Prostate gland (tissue), 2 donors: ENCODE measurements around the gene ISOC2. TPM values are rescaled to one million over a fixed set of nuclear protein-coding genes. Genes with fewer than 3 reads are reported as not detected.
A peak's percentile ranks its signal among the peaks of the same experiment; 100 is the strongest.
"Not testable (repeated sequence)": the region's sequence is repeated elsewhere in the genome, so short reads cannot be mapped to it uniquely, and the experiment has no call there.

ENCODE experiments used
- DNase-seq: peaks from one replicate; pipeline ENCODE4 v3.0.0-alpha.2; 2019; ENCODE audit warnings: low spot score
- H3K27ac ChIP-seq, 2 donors: fragments of 200-600 bp; sonication (generic); 2 replicates each; pipeline ENCODE4 v1.5.1; 2017 to 2019
- H3K27me3 ChIP-seq: fragments of 200-600 bp; sonication (generic); replicated peaks from 2 replicates; pipeline ENCODE4 v1.5.1; 2019; ENCODE audit not compliant: insufficient read depth
- H3K36me3 ChIP-seq, 2 donors: fragments of 200-600 bp; sonication (generic); 1 replicate in 1 of 2; 2 replicates in 1 of 2; pipeline versions ENCODE4 v1.5.1 to v1.8.1; 2017 to 2019
- H3K4me1 ChIP-seq: fragments of 200-600 bp; sonication (generic); replicated peaks from 2 replicates; pipeline ENCODE4 v1.5.1; 2019
- H3K4me3 ChIP-seq, 2 donors: fragments of 200-600 bp; sonication (generic); 2 replicates each; pipeline ENCODE4 v1.5.1; 2017 to 2019
- H3K9me3 ChIP-seq: fragments of 200-600 bp; sonication (generic); 2 replicates; pipeline ENCODE4 v1.5.1; 2017
- CTCF ChIP-seq, 4 experiments: fragments of 200-600 bp in 2 of 4; fragments of 450-650 bp in 2 of 4; sonication (generic) in 2 of 4; IDR thresholded peaks; 1 replicate in 3 of 4; 2 replicates in 1 of 4; pipeline ENCODE4 v1.5.1; 2016 to 2019; ENCODE audit warnings: antibody characterized with exemption in 4 of 4, mild to moderate bottlenecking in 2 of 4, moderate library complexity in 2 of 4
- POLR2A ChIP-seq: fragments of 450-650 bp; IDR thresholded peaks from one replicate; pipeline ENCODE4 v1.6.1; 2016; ENCODE audit warnings: antibody characterized with exemption, mild to moderate bottlenecking
- POLR2AphosphoS5 ChIP-seq: sonication (generic); formaldehyde crosslinking; IDR thresholded peaks from one replicate; pipeline ENCODE4 v1.6.1; 2017; ENCODE audit warnings: antibody characterized with exemption
- WGBS: methylation state at CpG from one replicate; pipeline ENCODE4 v1.1.5; 2018; 5-methylcytosine and 5-hydroxymethylcytosine counted together
- intact Hi-C: fragments of 100-400 bp; cut with DNase I; formaldehyde crosslinking; loops from one replicate; pipeline ENCODE4 v1.14.2; 2022
- total RNA-seq, 2 donors: library from RNA; depleted of rRNA; stranded (reverse); fragments of >200 nt; gene quantifications; one replicate each; pipeline ENCODE4 v1.1.0, GENCODE V29; 2016

The ISOC2 gene
- total RNA-seq, 2 donors from 2014 or later = 85.1 to 117 TPM

GRCh38 chr19:55419103-55419502, 42.3 kb downstream of the ISOC2 start:
- H3K27me3 ChIP-seq = no peaks in the 10 kb centered on the region
- no peak overlapping the region for H3K4me3 ChIP-seq
- WGBS = 68% methylated on average over 5 of the region's 5 CpGs
- TF ChIP-seq POLR2AphosphoS5 (no peak), CTCF (IDR thresholded peaks at IDR 0.05) (no peak), POLR2A (no peak)
- intact Hi-C loops = loop anchor here (5.0 kb wide), 1 partner anchor 277 kb away; no protein-coding TSS in a partner anchor
- H3K36me3 ChIP-seq = no peaks in the 10 kb centered on the region
- no peak overlapping the region for H3K27ac ChIP-seq
- no peaks in the 10 kb centered on the region for H3K9me3 ChIP-seq
- no peaks in the 10 kb centered on the region for H3K4me1 ChIP-seq
- DNase-seq = no peak

- TF ChIP-seq CTCF (IDR thresholded peaks at IDR 0.05) = peak; percentile 15 to 75 (median 62)
- TF ChIP-seq POLR2AphosphoS5 = no peak
- TF ChIP-seq POLR2A = no peak
- intact Hi-C loops = loop anchor here (5.0 kb wide), 1 partner anchor 276 kb away; no protein-coding TSS in a partner anchor
- 19% methylated on average over 7 of the region's 7 CpGs for WGBS
- H3K9me3 ChIP-seq = no peaks in the 10 kb centered on the region
- no peak overlapping the region for H3K4me3 ChIP-seq
- no peaks in the 10 kb centered on the region for H3K27me3 ChIP-seq
- H3K4me1 ChIP-seq = no peaks in the 10 kb centered on the region
- peak; percentile 48 for DNase-seq
- no peak overlapping the region for H3K27ac ChIP-seq
- H3K36me3 ChIP-seq = no peaks in the 10 kb centered on the region
Observed at GRCh38 chr19:55418185-55418584, 43.3 kb downstream of the ISOC2 start.

GRCh38 chr19:55410168-55410567, 51.3 kb downstream of the ISOC2 start:
- H3K27ac ChIP-seq = no peak overlapping the region
- H3K4me3 ChIP-seq = no peak overlapping the region
- WGBS = 90% methylated on average over 2 of the region's 2 CpGs
- H3K27me3 ChIP-seq = no peaks in the 10 kb centered on the region
- intact Hi-C loops = no loop called here
- H3K4me1 ChIP-seq = peaks cover 8% of the 10 kb centered on the region
- no peaks in the 10 kb centered on the region for H3K9me3 ChIP-seq
- DNase-seq = no peak
- TF ChIP-seq POLR2AphosphoS5 (no peak), CTCF (IDR thresholded peaks at IDR 0.05) (no peak), POLR2A (no peak)
- H3K36me3 ChIP-seq = no peaks in the 10 kb centered on the region

- H3K27ac ChIP-seq, H3K36me3 ChIP-seq, H3K27me3 ChIP-seq, DNase-seq, H3K4me3 ChIP-seq, H3K9me3 ChIP-seq, H3K4me1 ChIP-seq: not testable (repeated sequence)
- WGBS = 92% methylated on average over 8 of the region's 8 CpGs
- intact Hi-C loops = loop anchor here (5.0 kb wide), 1 partner anchor 292 kb away; the partner anchor contains the start of gene PPP1R12C
Observed at GRCh38 chr19:55409179-55409578, 52.3 kb downstream of the ISOC2 start.

- no peaks in the 10 kb centered on the region for H3K36me3 ChIP-seq
- H3K27me3 ChIP-seq = no peaks in the 10 kb centered on the region
- TF ChIP-seq POLR2AphosphoS5 = no peak
- no peak for TF ChIP-seq CTCF (IDR thresholded peaks at IDR 0.05)
- no peak for TF ChIP-seq POLR2A
- intact Hi-C loops = loop anchor here (5.0 kb wide), 1 partner anchor 291 kb away; the partner anchor contains the start of gene PPP1R12C
- DNase-seq = no peak
- no peaks in the 10 kb centered on the region for H3K9me3 ChIP-seq
- H3K4me3 ChIP-seq = peak overlapping the region; percentile 89 to 95
- H3K27ac ChIP-seq = peak overlapping the region; percentile 91 to 97
- peaks cover 8% of the 10 kb centered on the region for H3K4me1 ChIP-seq
- WGBS = 67% methylated on average over 9 of the region's 9 CpGs
Observed at GRCh38 chr19:55408533-55408872, 52.9 kb downstream of the ISOC2 start.
